GM13977 (cell line): ENCODE measurements around the gene TRAK2.
"Not testable (repeated sequence)": the region's sequence is repeated elsewhere in the genome, so short reads cannot be mapped to it uniquely, and the experiment has no call there.

Experiments
- DNase-seq: peaks from one replicate; pipeline ENCODE4 v3.0.0; 2012; ENCODE audit warnings: low spot score
- CTCF ChIP-seq: IDR thresholded peaks from 2 replicates; pipeline ENCODE4 v1.5.1; 2012; ENCODE audit warnings: mild to moderate bottlenecking, control low read depth; ENCODE audit not compliant: insufficient read depth; ENCODE audit errors: extremely low read depth, missing control alignments
- in situ Hi-C: fragments of 300-500 bp; cut with MboI; formaldehyde crosslinking; loops from one replicate; pipeline ENCODE4 v1.12.0; 2022; ENCODE audit warnings: low sequenced_read_pairs, low pct_unique_long_range_greater_than_20kb, mixed read lengths, inconsistent platforms; ENCODE audit not compliant: unreplicated experiment

Gene TRAK2

GRCh38 chr2:201450954-201451291, 335 bp downstream of the TRAK2 start:
- no peak for TF ChIP-seq CTCF
- in situ Hi-C loops: no loop called here
- DNase-seq: peak; percentile 47

- DNase-seq: no peak
- in situ Hi-C loops: no loop called here
- TF ChIP-seq CTCF: no peak
Measured at GRCh38 chr2:201448701-201449100, 2.6 kb downstream of the TRAK2 start.

- TF ChIP-seq CTCF: no peak
Measured at GRCh38 chr2:201448061-201448460, 3.2 kb downstream of the TRAK2 start.

GRCh38 chr2:201447086-201447485, 4.2 kb downstream of the TRAK2 start:
- no peak for DNase-seq
- TF ChIP-seq CTCF: no peak
- in situ Hi-C loops: no loop called here

More at GRCh38 chr2:201448061-201448460, 3.2 kb downstream of the TRAK2 start:
- DNase-seq: no peak
- in situ Hi-C loops: no loop called here

- TF ChIP-seq CTCF: no peak
- in situ Hi-C loops: no loop called here
- DNase-seq: no peak
Measured at GRCh38 chr2:201444746-201445465, 6.4 kb downstream of the TRAK2 start.

GRCh38 chr2:201441409-201441808, 9.8 kb downstream of the TRAK2 start:
- no peak for DNase-seq
- no peak for TF ChIP-seq CTCF
- in situ Hi-C loops: no loop called here

GRCh38 chr2:201440182-201440581, 11.1 kb downstream of the TRAK2 start:
- no peak for TF ChIP-seq CTCF

GRCh38 chr2:201439336-201439922, 11.8 kb downstream of the TRAK2 start:
- DNase-seq, in situ Hi-C loops: not testable (repeated sequence)

More at GRCh38 chr2:201440182-201440581, 11.1 kb downstream of the TRAK2 start:
- in situ Hi-C loops: no loop called here
- DNase-seq: no peak
